SK-N-MC (cell line): ENCODE results near the gene OPRL1.

Experiments used
- EZH2 ChIP-seq: fragments of 200-600 bp; sonication (generic); IDR thresholded peaks from one replicate; pipeline ENCODE4 v1.6.1; 2017; ENCODE audit warnings: antibody characterized with exemption
- POLR2AphosphoS5 ChIP-seq: IDR thresholded peaks from 2 replicates; pipeline ENCODE4 v1.6.1; 2012; ENCODE audit warnings: mild to moderate bottlenecking, low read depth, low read length, borderline replicate concordance

DNA sequence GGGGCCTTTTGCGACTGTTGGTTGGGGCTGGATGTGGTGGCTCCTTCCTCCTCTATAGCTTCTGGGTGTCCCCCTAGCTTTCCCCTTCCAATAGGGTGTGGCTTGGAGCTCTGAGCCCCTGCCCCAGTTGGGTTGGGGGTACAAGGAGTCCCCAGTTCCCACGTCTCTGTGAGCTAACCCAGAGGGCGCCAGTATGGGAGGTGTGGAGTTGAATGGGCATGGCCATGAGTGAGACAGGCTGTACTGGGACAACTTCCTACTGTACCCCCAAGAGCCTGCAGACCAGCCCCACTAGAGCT lies 42.7 kb upstream of the OPRL1 start:
- no peak; the same call in 1 of the 2 replicates for TF ChIP-seq POLR2AphosphoS5
- TF ChIP-seq EZH2, result no peak
